SU-DHL-6 (cell line): ENCODE results near the gene FBLN7.

Experiments used
- EZH2phosphoT487 ChIP-seq: fragments of 200-600 bp; sonication (generic), shearing (Covaris generic); conservative IDR thresholded peaks from 2 replicates; pipeline ENCODE4 v1.6.1; 2018; ENCODE audit warnings: mild to moderate bottlenecking, antibody characterized with exemption, low read length, moderate library complexity, mixed read lengths
- TF ChIP-seq, protein P1 (sequence below): fragments of 200-600 bp; sonication (generic); IDR thresholded peaks from one replicate; pipeline ENCODE4 v1.5.1; 2017; ENCODE audit warnings: antibody characterized with exemption, mild to moderate bottlenecking, low read length, moderate library complexity; ENCODE audit not compliant: insufficient read depth, poor library complexity, severe bottlenecking

DNA sequence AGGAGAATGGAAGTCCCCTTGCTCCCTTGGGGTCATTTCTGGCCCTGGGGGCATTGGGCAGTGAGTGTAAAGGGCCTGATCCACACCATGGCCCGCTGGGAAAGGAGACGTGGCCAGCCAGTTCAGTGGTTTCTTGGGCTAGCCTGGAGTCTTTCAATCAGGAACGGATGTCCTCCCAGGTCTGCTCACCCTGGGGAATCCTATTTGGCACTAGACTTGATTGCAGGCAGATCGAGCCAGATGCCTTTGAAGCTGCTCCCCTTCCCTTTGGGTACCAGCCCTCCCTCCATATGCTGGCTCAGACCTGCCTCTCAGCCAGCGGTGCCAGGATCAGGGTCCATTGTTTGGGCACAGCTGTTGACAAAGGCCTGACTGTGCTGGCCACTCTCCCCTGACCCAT, 11.0 kb downstream of the FBLN7 start:
- TF ChIP-seq, protein P1, sequence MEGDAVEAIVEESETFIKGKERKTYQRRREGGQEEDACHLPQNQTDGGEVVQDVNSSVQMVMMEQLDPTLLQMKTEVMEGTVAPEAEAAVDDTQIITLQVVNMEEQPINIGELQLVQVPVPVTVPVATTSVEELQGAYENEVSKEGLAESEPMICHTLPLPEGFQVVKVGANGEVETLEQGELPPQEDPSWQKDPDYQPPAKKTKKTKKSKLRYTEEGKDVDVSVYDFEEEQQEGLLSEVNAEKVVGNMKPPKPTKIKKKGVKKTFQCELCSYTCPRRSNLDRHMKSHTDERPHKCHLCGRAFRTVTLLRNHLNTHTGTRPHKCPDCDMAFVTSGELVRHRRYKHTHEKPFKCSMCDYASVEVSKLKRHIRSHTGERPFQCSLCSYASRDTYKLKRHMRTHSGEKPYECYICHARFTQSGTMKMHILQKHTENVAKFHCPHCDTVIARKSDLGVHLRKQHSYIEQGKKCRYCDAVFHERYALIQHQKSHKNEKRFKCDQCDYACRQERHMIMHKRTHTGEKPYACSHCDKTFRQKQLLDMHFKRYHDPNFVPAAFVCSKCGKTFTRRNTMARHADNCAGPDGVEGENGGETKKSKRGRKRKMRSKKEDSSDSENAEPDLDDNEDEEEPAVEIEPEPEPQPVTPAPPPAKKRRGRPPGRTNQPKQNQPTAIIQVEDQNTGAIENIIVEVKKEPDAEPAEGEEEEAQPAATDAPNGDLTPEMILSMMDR, result no peak
- TF ChIP-seq EZH2phosphoT487, result no peak
